ENCODE results near the gene PEX16. TPM values are rescaled to one million over a fixed set of nuclear protein-coding genes. Genes with fewer than 3 reads are reported as not detected.

Gene PEX16
- total RNA-seq (2014; rRNA removed; shearing (Covaris generic)): 39.9 and 43.7 TPM in 2 replicates

DNA sequence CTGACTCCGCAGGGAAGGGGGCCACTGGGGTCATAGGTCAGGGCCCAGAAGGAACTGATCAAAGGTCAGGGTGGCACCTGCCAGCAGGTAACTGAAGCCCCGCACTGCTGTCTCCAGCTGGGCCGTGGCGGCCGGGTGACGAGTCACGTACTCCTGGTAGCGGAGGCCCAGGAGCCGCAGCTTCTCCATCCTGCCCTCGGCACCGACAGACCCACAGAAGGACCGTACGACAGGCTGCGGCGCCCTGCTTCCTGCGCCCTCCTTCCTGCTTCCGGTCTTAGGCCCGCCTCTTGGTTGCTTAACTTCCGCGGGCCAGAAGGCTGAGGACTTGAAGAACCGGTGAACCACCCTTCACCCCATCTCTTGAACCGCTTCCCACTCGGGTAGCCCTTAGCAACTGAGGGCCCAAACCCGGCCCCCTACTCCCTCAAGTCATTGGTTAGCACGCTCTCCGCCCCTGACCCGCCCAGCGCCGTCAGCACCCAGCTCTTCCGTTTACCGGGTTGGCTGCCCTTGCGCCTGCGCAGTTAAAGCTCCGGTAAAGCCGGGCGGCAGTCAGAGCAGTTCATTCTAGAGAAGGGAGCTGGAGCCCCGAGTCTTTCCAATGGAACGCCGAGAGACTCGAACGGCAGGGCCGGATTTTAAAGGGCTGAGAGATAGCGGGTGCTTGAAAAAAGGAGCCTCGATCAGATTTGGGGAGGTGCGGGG lies at the start of gene PEX16:
Gene PEX16, minus strand, starts transcription at position 255 of the 708 bp plus-strand sequence. Its CDS starts 66 bp downstream, at position 189.
- peak within 1 kb of the TSS; percentile 91 for H3K4me3 ChIP-seq (ENCODE audit: insufficient read depth, low read depth, low read length)
- DNase-seq: peak; percentile 98
- peaks cover 4% of the 10 kb centered on the region for H3K36me3 ChIP-seq (replicated peaks; ENCODE audit: control insufficient read depth, insufficient read depth, low read length)
- peaks cover 7% of the 10 kb centered on the region for H3K27me3 ChIP-seq (ENCODE audit: control insufficient read depth, insufficient read depth, low read length)

DNA sequence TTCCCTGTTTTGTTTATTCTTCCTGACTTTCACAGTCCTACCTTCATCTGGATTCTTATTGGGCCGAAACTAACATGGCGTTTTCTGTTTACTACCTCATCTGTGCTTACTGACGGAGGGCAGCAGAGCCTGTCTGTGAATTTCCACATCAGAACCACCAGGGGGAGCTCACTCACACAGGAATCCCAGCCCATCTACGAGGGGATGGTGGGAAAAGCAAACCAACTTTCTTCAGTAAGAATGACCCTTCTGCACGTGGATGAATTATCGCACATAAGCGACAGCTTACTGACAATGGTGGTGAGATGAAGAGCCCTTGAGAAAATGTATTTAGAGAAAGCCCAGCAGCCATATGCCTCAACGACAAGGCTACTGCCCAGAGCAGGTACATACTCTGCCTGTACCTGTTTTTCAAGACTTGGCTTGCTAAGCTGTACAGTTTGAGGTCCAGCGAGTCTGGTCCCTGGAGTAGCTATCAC lies 47.3 kb upstream of the PEX16 start:
- DNase-seq: peak; percentile 84
- Histone ChIP-seq H3K4me3 (ENCODE audit: insufficient read depth, low read depth, low read length) (no peak overlapping the region), H3K36me3 (replicated peaks; ENCODE audit: control insufficient read depth, insufficient read depth, low read length) (0 out of 2 replicates have a peak, but pooled peaks cover 1% of the 10 kb centered on the region), H3K27me3 (ENCODE audit: control insufficient read depth, insufficient read depth, low read length) (no peaks in the 10 kb centered on the region)

DNA sequence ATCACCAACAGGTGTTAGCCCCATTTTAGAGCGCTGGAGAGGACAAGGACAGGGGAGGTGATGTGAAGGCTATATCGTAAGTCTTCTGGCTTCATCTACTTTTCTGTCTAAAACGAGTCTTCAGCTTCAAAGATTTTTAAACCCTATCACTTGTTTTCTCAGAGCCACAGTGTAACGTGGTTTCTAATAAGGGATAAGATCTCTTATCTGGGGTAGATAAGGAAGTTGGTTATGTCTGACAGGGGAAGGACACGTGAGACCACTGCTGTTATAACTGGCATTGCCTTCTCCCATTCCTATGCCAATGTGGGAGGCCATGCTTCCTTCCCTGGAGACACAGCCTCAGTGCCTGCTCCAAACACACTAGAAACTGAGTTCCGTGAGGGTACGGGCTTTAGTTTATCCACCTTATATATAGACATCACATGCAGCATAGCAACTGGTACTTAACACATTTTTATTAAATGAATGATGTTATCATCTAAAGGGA lies 44.1 kb upstream of the PEX16 start:
- H3K36me3 ChIP-seq (replicated peaks; ENCODE audit: control insufficient read depth, insufficient read depth, low read length): no peaks in the 10 kb centered on the region
- H3K27me3 ChIP-seq (ENCODE audit: control insufficient read depth, insufficient read depth, low read length): no peaks in the 10 kb centered on the region
- no peak overlapping the region for H3K4me3 ChIP-seq (ENCODE audit: insufficient read depth, low read depth, low read length)
- DNase-seq: no peak

DNA sequence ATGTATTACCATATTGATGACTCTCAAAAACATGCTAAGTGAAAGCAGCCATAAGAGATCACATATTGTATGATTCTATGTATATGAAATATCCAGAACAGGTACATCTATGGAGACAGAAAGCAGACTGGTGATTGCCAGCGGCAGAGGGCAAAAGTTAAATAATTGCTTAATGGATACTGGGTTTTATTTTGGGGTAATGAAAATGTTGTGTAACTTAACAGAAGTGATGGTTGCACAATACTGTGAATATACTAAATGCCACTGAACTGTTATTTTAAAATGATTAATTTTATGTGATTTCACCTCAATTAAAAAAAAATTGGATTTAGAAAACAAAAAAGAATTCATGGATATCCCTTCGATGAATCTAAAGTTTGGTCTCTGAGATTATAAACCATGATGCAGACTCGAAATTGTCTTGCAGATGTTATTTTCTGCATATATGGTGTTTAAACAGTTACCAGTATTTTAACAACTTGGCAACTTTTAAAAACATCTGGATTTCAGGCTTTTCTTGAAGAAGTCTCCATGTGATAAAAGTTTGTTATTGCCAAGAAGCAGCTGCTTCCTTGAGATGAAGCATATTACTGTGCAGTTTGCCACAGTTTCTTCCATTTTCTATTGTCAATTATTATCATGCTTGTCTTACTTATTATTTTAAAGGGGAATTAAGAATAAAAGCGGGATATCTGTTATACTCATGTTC lies 42.9 kb upstream of the PEX16 start:
- no peak for DNase-seq
- H3K27me3 ChIP-seq (ENCODE audit: control insufficient read depth, insufficient read depth, low read length): no peaks in the 10 kb centered on the region
- no peaks in the 10 kb centered on the region for H3K36me3 ChIP-seq (replicated peaks; ENCODE audit: control insufficient read depth, insufficient read depth, low read length)
- no peak overlapping the region for H3K4me3 ChIP-seq (ENCODE audit: insufficient read depth, low read depth, low read length)

DNA sequence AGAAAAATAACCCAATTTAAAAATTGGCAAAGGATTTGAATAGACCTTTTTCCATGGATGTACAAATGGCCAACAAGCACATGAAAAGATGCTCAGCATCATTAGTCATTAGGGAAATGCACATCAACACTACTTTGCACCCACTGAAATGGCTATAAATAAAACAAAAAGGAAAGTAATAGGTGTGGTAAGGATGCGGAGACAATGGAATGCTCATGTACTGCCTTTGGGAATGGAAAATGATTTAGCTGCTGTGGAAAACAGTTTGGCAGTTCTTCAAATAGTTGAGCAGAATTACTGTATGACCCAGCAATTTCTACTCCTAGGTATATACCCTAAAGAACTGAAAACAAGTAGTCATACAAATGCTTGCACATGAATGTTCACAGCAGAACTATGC lies 42.2 kb upstream of the PEX16 start:
- no peak for DNase-seq
- no peaks in the 10 kb centered on the region for H3K27me3 ChIP-seq (ENCODE audit: control insufficient read depth, insufficient read depth, low read length)
- no peaks in the 10 kb centered on the region for H3K36me3 ChIP-seq (replicated peaks; ENCODE audit: control insufficient read depth, insufficient read depth, low read length)
- H3K4me3 ChIP-seq (ENCODE audit: insufficient read depth, low read depth, low read length): no peak overlapping the region

DNA sequence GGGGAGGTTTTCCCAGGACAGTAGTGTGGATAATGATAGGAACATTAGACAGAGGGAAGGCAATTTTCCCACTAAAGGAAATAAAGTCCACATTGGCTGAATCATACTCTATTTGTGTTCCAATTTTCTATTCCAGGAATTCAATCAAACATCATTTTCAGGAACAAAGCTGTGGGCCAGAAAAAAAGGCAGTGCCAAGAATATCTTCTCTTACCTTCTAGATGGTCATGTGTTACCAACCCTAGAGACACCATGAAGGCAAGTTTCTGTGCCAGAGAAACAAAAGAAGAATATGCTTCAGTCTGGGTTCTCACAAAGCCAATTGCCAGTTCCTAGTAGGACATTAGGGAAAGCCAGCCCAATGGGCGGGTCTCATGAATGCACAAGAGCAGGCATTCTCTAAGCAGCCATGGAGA lies 32.3 kb upstream of the PEX16 start:
- Histone ChIP-seq H3K36me3 (replicated peaks; ENCODE audit: control insufficient read depth, insufficient read depth, low read length) (peaks cover 8% of the 10 kb centered on the region), H3K27me3 (ENCODE audit: control insufficient read depth, insufficient read depth, low read length) (no peaks in the 10 kb centered on the region), H3K4me3 (ENCODE audit: insufficient read depth, low read depth, low read length) (no peak overlapping the region)
- DNase-seq: no peak

DNA sequence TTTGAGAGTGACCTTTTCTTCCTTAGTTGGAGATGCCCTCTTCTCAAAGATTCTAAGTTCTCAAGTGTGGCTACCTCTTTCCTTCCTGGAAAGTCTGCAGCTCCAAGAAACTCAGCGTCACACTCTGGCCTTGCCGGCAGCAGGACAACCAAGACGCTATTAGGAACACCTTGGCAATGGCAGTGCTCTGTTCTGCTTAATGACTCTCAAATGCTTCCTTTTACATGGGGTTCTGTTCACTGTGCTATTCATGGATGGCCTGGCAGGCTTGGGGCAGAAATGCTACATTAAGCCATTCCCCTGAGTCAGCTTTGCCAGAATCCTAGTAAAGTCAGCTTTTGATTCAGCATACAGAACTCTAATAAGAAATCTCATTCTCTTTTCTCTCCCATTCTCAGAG lies 30.7 kb upstream of the PEX16 start:
- Histone ChIP-seq H3K4me3 (ENCODE audit: insufficient read depth, low read depth, low read length) (no peak overlapping the region), H3K27me3 (ENCODE audit: control insufficient read depth, insufficient read depth, low read length) (no peaks in the 10 kb centered on the region), H3K36me3 (replicated peaks; ENCODE audit: control insufficient read depth, insufficient read depth, low read length) (peaks cover 8% of the 10 kb centered on the region)
- no peak for DNase-seq

DNA sequence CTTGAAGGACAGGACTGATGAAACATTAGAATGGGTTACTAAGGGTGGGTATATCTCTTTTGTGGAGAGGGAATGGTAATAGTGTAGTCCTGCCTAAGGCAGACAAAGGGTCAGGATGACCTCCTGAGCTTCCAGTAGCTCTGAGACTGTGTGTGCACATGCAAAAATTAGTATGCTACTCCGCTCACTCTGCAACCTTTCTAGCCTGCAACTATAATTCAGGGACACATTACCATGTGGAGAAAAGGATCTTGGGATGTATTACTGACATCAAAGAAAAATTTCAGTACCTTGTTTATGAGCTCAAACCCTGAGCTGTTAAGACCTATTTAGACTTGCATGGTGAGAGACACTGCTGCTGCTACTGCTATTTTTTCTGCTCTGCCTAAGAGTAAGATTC lies 30.2 kb upstream of the PEX16 start:
- Histone ChIP-seq H3K27me3 (ENCODE audit: control insufficient read depth, insufficient read depth, low read length) (no peaks in the 10 kb centered on the region), H3K36me3 (replicated peaks; ENCODE audit: control insufficient read depth, insufficient read depth, low read length) (peaks cover 8% of the 10 kb centered on the region), H3K4me3 (ENCODE audit: insufficient read depth, low read depth, low read length) (no peak overlapping the region)
- no peak for DNase-seq

DNA sequence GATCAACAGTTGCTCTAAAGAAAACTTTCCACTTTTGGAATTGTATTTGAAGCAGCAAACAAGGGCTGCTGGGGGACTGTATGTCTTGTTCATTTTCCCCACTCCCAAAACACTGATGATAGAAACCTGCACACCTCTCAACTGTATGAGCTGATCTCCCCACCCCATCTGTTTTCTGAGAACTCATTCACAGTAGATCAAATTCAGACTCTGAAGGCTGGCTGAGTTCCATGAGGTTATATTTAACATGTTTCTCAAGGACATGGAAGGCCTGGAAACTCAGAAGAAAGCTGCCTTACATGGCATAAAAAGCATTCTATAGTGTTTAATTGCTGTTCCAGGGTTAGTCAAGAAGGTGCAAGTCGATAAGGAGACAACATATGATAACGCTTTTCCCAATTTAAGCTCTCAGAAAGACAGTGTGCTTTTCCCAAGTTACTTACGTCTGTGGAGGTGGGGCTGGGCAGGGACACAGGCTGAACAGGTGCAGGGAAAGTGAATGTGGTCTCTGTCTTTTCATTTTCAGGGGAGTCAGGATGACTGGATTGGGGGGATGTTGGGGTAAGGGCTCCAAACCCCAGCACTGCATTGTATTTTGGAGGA lies 27.8 kb upstream of the PEX16 start:
- Histone ChIP-seq H3K27me3 (ENCODE audit: control insufficient read depth, insufficient read depth, low read length) (no peaks in the 10 kb centered on the region), H3K4me3 (ENCODE audit: insufficient read depth, low read depth, low read length) (no peak overlapping the region), H3K36me3 (replicated peaks; ENCODE audit: control insufficient read depth, insufficient read depth, low read length) (peaks cover 8% of the 10 kb centered on the region)
- DNase-seq: no peak

DNA sequence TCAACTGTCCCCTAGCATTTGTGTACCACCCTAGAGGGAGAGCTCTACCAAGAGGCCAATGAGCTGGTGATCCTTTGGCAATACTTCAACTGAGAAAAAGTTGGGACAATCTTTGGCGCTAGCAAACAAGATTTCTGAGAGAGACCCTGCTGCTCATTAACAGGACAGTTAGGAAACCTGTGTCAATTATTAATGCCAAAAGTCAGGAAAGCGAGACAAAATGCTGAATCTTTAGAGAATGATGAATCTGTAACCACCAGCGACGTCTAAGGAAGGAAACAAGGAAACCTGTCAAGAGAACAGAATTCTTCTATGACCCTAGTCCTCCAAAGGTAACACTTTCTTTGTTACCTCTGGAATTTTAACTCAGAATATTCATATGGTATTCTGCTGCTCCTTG lies 24.7 kb upstream of the PEX16 start:
- Histone ChIP-seq H3K4me3 (ENCODE audit: insufficient read depth, low read depth, low read length) (no peak overlapping the region), H3K27me3 (ENCODE audit: control insufficient read depth, insufficient read depth, low read length) (no peaks in the 10 kb centered on the region), H3K36me3 (replicated peaks; ENCODE audit: control insufficient read depth, insufficient read depth, low read length) (peaks cover under 1% of the 10 kb centered on the region; the same call in 1 of the 2 replicates)
- DNase-seq: no peak

DNA sequence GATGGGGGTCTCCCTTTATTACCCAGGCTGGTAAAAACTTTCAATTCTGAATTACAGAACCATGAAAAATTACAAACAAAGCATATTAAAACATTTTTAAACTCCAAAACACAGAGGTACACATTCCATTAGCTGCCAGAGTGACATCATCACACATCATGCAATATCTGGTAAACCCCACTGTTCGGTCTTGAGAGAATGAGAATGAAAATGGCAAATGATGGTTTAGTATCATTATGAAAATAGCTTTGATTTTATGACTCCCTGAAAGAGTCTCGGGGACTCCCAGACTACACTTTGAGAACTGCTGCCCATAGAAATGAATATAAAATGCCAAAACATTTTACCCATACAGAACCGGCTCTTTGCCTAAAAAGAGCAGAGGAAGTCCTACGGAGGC lies 23.6 kb upstream of the PEX16 start:
- no peaks in the 10 kb centered on the region; the same call in 1 of the 2 replicates for H3K36me3 ChIP-seq (replicated peaks; ENCODE audit: control insufficient read depth, insufficient read depth, low read length)
- no peak overlapping the region for H3K4me3 ChIP-seq (ENCODE audit: insufficient read depth, low read depth, low read length)
- H3K27me3 ChIP-seq (ENCODE audit: control insufficient read depth, insufficient read depth, low read length): no peaks in the 10 kb centered on the region
- DNase-seq: no peak

DNA sequence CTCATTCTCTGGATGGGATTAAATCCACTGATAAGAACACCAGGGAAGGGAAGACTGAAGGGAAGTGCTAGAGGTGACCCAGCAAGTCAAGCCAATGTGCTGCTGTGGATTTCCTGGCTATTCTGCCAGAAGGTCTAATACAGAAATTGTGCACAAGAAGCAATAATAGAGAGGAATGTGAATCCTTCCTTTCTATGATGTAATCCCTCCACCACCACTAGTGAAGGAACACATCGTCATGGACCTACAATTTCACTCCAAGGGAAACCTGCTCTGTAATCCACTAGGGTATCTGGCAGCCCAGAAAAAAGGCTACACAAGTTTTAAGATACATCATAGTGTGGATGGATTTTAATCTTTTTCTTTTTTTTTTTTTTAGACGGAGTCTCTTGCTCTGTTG lies 22.2 kb upstream of the PEX16 start:
- no peak for DNase-seq
- H3K4me3 ChIP-seq (ENCODE audit: insufficient read depth, low read depth, low read length): no peak overlapping the region
- H3K36me3 ChIP-seq (replicated peaks; ENCODE audit: control insufficient read depth, insufficient read depth, low read length): peaks cover 3% of the 10 kb centered on the region
- H3K27me3 ChIP-seq (ENCODE audit: control insufficient read depth, insufficient read depth, low read length): no peaks in the 10 kb centered on the region

DNA sequence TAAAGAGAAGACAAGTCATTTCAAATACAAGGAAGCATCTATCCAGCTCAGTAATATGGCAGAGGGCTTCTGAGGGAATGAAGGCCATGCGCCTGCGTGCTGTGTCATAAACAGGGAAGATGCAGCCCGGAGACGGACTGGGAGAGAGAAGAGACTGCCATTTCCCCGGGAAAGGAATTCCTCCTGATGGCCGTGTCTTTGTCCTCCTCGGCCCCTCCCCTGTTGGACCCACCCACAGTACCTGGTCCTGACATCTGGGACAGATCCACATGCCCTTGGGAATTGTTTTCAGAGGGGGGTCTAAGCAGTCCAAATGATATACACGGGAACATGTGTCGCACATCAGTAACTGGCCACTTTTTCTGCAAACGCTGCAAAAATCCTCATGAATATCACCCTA lies 20.2 kb upstream of the PEX16 start:
- Histone ChIP-seq H3K4me3 (ENCODE audit: insufficient read depth, low read depth, low read length) (no peak overlapping the region), H3K27me3 (ENCODE audit: control insufficient read depth, insufficient read depth, low read length) (no peaks in the 10 kb centered on the region), H3K36me3 (replicated peaks; ENCODE audit: control insufficient read depth, insufficient read depth, low read length) (peaks cover 9% of the 10 kb centered on the region)
- peak; percentile 36 for DNase-seq

DNA sequence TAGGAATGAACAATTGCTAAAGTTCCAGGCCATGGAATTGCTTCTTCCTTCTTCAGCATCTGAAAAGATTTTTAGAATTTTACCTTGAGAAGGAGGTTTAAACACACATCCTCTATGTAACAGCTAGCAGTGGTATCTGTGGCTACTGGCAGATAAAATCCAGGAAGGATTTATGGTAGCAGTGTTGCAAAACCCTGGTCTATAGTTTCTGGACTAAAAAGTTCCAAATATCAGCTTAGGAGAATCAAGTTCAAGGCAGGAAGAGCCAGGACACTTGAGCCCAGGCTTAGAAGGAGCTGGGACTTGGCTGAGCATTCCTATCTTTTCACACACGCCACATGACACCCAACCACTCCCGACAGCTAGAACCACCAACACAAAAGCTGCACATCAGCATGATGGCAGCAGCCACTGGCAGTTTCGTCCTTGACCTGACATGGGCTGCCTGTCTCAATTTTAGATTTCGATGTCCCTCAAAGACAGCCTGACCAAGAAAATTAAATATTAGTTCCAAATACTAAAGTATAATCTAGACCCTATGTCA lies 18.9 kb upstream of the PEX16 start:
- peak; percentile 19 for DNase-seq
- Histone ChIP-seq H3K4me3 (ENCODE audit: insufficient read depth, low read depth, low read length) (no peak overlapping the region), H3K36me3 (replicated peaks; ENCODE audit: control insufficient read depth, insufficient read depth, low read length) (peaks cover 11% of the 10 kb centered on the region), H3K27me3 (ENCODE audit: control insufficient read depth, insufficient read depth, low read length) (no peaks in the 10 kb centered on the region)
